MV-4-11 (cell line): ENCODE results near the gene TEAD3.
A peak's percentile ranks its signal among the peaks of the same experiment; 100 is the strongest.

ENCODE experiments used
- DNase-seq: peaks from one replicate; lab custom pipeline; 2025; lab: John Stamatoyannopoulos, UW

TEAD3 gene

DNA sequence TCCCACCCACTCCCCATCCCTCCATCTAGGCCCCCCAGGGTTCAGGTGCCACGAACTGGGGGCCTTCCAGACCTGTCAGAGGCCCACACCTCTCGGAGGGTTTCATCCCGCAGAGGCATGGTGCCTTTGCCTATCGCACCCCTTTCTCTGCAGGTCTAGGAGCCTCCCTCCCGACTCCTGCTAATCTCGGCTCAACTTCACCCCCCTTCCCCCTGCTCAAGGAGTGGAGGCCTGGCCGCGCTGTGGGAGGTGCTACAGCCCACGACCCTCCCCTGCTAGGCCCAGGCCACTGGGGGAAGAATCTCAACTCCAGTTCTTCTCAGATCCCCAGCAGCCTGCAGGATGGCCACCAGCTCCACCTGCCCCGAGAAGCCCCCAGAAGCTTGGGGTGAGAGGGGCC, 15.9 kb upstream of the TEAD3 start, which contains the start of gene TULP1:
Gene TULP1 (minus strand): TSS at position 157 of the 400 bp plus-strand sequence. CDS start 38 bp downstream, at position 119.
- no peak for DNase-seq

DNA sequence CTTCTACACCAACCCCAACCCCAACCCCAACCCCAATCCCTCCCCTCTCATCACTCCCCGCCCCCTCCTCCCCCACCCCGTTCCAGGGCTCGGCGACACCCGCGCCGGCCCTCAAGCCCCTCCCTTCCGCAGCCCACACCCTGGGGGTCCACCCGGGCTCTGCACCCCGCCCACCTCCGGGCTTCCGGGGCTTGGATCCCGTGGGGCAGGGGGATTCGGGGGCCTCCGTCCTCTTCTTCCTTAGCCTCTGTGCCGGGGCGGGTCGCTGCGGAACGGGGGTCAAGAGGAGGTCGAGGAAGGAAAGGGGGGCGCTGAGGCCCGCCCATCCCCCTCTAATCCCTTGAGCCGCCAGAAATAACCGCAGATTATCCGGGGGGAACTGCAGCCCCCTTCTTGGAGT, 15.1 kb upstream of the TEAD3 start:
- DNase-seq: no peak

DNA sequence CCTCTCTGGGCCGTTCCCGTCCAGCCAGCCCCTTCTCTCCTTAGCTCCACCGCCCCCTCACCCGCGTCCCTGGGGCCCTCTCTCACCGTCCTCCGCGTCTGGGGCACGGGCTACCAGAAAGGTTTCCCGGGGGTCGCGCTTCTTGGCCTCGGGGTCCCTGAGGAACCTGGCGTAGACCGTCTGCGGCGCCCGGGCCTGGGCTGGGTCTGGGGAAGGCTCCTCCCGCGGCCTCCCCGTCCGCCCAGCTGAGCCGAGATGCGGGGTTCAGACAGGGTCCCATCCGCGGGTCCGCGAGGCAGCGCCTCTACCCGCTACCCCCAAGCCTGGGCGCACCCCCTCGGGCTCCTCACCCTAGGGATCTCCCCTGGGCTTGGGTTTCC, 14.7 kb upstream of the TEAD3 start:
- DNase-seq: no peak

DNA sequence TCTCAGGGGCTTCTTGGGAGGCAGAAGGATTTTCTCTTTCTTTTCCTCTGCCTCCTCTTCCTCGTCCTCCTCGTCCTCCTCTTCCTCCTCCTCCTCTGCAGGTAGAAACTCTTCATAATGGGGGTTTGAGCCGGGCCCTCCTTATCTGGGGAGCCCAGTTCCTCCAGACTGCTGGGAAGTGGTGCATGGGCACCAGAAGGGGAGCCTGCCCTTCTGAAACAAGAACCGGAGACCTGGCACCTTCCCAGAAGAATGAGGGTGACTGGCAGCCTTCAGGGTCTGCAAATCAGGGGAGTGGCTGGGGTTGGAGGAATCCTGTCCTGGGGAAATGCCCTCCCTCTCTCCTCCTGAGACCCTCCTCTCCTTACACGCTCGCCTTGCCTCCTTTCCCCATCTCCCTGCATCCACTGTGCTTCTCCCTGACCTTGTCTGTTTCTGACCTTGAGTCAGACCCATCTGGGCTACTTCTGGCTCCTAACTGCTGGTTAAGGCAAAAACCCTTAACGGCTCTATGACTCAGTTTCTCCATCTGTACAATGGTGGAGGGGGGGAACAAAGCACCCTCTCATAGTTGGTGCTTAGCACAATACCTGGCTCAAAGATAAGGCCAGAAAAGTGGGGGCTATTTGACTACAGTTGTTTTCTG, 14.2 kb upstream of the TEAD3 start:
- no peak for DNase-seq

DNA sequence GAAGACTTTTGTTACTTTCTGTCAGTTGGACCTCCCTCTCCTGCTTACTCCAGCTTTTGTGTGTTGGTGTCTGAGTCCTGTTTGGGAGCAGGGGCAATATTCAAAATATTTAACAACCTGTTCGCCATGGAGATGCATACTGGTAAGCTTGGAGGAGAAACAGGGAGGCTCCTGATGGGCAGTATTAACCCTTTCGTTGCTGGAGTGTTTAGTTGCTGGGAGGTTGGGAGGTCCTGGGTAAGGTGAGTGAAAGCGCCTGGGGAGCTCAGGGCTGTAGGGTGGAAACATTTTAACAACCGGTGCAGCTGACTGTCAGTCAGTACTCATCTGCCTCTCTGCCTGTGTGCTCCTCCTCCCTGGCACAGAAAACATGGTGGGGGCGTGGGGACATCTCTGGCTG, 11.7 kb upstream of the TEAD3 start:
- DNase-seq: no peak

DNA sequence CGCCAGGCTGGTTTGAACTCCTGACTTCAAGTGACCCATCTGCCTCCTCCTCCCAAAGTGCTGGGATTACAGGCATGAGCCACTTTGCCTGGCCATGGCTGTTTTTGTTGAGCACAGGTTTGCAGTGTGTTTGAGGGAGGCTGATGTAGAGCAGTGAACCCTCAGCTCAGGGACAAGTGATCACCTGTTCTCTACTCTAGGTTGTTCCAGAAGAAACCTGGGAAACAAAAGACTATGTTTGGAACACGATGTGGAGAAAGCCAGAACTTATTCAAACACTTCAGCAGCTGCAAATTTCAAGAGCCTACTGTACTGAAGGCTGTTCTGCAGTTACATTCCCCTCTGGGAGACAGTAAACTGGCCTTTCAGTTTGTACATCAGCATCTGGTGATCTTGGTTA, 11.1 kb upstream of the TEAD3 start:
- DNase-seq: no peak

DNA sequence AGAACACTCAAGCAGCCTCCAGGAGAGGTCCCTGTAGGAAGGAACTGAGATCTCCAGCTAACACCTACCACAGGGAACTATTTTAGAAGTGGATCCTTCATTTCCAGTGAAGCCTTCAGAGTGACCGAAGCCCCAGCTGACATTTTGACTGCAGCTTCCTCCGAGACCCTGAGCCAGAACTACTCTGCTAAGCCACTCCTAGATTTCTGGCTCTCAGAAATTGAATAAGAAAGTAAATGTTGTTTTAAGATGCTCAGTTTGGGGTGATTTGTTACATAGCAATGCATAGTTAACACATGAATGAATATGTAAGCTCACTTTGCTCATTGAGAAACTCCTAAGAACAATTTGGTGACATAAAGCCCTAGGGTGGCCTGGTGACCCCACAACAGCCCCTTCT, 10.3 kb upstream of the TEAD3 start:
- DNase-seq: no peak

DNA sequence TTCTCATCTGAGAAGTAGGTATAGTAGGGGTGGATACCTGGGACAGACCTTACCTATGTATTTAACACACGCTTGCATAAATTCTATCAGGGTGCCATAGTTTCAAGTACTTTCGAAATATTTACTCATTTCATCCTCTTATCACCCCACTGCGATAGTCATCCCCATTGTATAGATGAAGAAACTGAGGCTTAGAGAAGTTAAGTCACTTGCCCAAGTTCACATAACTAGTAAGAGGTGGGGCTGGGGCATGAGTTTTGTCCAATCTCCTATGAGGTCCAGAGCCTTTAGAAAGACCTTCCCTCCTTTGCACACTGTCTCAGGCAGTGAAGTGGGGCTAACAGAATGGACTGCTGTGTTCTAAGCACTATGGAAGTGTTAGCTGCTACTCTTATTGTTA, 9.7 kb upstream of the TEAD3 start:
- DNase-seq: no peak

DNA sequence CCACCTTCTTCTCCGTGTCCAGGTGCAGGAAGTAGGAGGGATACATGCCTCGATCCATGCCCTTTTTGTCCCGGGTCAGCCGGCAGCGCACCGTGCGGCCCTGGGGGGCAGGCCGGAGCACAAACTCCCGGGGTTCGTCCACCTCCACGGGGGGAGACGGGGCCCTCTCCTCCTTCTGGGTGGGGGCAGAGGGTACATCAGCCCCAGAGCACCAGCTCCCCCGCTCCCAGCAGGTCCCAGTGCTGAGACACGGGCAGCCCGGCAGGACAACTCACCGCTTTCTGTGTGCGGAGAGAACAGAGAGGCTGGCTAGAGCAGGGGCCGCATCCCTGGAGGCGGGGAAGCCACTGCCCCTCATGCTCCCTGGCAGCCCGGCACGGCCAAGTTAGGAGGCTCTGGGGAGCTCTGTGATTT, 9.1 kb upstream of the TEAD3 start:
- DNase-seq: no peak

DNA sequence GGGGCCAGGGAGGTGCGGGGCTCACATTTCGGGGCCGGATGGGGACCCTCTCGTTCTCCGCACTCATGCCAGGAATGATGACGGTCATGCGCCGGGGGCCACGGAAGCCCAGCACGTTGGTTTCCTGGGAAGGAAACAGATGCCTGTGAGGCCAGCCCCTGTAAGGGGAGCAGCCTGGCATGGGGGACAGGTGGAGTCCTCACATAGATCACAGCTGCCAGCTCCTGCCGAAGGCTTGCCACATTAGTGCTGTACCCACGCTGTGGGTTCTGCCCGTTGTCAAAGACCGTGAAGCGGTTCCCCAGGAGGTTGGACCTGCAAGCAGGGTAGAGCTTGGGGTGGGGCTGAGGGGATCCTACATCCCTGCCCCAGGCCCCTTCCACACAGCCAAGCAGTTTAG, 6.7 kb upstream of the TEAD3 start:
- no peak for DNase-seq

DNA sequence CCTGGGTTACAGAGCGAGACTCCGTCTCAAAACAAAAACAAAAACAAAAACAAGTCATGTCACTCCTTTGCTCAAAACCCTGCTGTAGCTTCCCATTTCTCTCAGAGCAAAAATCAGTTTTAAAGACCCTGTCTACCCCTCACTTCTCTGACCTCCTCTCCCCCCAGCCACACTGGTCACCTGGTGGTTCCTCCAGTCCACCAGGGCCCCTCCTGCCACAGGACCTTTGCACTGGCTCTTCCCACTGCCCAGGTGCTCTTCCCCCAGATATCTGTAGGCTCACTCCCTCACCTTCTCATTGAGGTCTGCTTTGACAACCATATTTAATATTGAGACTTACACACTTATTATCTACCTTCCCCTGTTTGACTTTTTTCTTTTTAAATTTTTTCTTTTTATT, 4.9 kb upstream of the TEAD3 start:
- DNase-seq: no peak

DNA sequence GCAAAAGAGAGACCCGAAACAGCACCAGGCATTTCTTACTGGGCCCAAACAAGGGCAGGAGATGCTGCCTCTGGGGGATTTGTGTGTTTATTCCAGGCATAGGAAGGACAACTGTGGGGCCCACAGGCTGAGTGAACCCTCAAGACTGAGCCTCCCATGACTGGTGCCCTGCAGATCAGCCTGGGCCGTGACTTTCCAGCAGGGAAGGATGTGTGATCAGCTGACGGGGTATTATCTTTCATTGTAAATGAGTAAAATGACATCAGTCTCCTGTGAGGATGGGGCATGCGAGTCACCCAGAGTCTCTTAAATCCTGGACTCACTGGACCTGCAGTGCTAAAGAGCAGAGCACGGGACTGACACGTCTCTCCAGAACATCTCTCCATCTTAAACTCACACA, 3.9 kb upstream of the TEAD3 start:
- DNase-seq: no peak

DNA sequence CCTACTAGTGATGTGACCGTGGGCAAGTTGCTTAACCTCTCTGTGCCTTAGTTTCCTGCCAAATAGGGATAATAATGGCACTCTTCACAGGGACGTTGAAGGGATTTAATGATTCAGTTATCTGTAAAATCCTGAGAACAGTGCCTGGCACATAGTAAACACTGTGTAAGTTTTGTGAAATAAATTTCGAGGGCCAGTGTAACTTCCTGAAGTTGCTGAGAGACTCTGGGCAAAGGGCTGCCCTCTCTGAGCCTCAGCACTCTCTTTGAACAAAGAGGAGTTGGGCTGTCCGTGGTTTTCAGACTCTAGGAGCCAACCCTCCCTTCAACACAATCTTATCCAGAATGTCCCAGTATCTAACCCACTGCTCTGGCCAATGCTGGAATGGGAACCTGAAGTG, 2.5 kb upstream of the TEAD3 start:
- no peak for DNase-seq

DNA sequence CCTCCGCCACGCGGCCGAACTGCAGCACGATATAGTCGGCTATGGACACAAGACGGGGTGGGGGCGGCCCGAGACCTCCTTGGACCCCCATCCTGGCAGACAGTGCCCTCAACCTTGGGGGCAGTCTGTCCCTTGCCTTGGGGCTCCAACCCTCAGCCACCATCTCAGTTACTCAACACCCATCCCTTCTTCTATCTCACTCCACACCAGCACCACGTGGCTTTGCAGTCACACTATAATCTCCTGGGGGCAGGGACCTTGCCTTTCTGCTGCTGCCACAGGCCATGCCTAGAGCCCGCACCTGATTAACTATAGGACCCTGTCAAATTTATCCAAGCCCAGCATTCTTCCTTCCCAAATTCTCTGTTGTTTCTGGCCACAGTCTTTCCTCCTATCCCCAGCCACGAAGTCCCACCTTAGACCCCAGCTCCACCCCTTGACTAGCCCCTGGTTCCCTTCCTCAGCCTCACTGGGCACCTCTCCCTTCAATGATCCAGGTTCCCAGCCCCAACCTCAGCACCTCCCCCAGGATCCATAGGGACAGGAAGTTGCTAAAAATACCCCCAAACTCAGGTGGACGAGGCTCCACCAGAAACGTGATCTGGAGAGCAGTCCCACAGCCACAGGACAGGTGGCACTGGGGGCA, 1.7 kb upstream of the TEAD3 start:
- DNase-seq: peak; percentile 32

DNA sequence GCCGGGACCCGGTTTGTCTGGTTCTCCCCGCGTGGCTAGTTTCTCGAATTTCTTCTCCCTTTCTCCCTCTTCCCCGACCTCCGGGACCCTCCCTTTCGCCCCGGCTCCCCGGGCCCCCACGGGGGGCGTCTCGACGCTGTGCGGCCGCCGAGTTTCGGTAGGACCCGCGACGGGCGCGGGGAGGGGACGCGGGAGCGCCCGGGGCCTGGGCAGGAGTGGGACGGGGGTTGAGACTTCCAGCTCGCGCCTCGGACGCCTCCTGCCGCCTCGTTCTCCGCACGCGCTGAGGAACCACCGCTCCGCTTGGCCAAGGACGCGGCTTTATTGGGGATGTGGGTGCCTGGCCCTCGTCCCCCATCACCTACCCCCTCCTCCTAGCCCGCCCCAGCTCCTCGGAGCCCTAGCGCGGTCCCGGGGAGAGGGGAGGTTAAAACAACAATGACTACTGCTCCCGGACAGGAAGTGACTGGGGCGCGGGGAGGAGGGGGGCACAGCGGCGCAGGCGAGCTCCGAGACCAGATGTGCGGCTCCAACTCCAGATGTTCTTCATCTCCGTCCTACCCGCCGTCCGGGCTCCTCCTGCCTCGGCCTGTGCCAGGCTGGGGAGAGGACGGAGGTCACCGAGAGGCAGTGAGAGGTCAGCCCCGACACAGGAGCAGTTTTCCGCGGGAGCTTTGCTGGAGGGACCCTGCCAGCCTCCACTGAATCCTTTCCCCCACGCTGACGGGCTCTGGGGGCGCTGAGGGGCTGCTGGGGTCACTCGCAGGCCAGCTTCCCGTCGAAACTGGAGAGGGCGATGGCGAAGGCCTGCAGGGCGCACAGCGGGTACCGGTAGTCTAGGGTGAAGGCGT, 917 bp upstream of the TEAD3 start:
- DNase-seq: peak; percentile 56

DNA sequence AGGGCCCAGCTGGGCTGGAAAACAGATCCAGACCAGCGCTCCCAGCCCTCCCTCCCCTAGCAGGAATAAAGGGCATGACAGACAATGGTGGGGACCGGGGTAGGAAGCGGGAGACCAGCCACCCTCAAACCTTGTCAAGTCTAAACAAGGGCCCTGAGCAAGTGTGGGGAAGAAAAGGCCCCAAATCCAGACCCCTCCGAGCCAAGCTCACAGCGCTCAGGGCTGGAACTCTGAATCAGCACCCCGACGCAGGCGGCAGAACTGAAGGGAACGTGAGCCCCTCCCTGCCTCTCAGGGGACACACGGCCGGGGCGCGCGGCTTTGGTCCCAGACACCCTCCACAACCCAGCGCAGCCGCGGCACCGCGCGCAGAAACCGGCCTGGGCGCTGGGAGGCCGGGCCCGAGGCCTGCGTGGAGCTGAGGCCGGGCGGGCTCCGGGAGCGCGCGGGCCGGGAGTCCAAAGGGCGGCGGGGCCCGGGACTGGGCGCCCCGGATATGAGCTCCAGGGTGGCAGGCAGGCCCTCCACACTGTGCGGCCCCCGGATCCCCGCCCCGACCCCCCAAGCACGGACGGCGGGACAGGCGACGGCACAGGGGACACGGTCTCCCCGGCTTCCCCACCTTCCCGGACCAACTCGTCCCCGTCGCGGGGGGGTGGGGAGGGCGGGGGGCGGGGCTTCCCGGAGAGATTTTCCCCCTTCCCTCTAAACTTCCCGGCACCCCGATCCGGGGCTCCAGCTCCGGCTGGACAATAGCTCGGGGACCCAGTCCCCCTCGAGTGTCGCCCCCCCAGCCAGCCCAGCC, 641 bp downstream of the TEAD3 start:
- DNase-seq: no peak

DNA sequence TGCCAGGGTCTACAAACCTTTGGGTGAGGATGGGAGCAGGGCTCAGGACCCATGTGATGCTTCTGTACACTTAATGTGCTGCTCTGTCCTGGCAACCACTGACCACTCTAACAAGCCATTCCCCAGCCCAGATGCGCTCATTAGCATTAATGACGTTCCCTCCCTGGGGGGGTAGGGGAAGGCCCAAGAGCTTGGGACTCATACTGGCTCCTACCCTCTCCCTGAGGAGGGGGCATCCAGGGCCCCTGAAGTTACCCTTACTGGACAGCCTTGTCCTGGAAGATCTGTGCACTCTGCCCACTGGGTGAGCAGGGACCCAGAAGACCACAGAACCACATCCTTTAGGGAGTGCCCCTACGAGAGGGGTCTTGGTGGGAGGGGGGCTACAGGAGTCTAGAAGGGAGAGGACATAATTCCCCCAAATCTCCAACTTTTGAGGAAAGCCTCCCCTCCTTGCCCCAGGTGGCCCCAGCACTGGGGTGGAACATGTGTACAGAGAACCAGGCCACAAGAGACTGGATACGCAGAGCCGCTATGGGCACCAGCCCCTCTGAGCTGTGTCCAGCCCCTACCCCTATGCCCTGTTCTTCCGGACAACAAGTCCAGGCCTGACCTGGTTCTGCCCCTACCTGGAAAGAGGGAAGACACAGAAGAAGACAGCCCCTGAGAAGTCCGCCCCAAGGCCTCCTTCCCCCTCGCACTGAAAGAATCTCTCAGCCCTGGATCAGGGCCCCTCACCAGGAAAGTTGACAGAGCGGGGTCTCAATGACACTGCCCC, 1.4 kb downstream of the TEAD3 start:
- DNase-seq: no peak

DNA sequence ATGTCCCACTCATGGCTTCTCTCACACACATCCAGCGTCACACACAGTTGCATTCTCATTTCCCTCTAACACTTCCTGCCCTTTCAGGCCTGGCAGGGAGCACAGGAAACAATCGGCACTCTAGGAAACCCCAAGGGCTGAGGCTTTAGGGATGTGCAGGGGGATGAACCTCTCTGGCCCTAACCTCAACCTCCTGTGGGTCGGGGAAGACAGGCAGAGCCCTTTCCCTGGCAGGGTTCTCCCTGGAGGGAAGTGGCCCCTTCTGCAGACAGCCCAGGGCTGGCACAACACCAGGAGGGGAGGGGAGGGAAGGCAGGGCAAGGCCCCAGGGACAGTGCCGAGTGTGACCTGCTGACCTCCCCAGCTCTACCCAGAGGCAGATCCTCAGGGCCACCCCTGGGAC, 2.7 kb downstream of the TEAD3 start:
- peak; percentile 96 for DNase-seq

DNA sequence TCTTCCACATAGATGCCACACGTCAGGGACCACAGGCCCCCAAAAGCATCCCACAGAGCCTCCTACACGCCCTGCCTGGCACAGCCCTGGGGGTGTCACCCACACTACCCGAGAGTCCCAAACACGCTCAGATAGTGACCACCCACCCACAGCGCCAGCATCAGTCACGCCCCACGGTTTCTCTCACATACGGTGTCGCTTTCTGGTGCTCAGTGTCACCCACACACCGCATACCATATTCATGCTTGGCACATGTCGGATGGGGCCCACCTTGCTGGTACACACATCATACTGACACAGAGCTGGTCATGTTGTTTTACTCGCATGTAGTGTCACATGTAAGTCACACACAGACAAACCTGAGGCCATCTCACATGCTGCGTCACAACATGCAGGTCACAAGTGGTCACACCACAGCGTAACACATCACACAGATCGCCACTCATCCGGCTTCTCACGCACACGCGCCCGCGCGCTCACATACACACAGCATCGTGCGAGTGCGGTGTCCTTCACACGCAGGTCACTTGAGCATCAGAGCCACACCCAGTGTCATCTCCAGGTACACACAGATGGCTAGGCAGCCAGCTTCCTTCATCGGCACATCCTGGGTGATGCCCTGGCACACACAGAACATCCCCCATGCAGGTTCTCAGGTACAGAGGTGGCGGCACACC, 3.4 kb downstream of the TEAD3 start:
- DNase-seq: no peak

DNA sequence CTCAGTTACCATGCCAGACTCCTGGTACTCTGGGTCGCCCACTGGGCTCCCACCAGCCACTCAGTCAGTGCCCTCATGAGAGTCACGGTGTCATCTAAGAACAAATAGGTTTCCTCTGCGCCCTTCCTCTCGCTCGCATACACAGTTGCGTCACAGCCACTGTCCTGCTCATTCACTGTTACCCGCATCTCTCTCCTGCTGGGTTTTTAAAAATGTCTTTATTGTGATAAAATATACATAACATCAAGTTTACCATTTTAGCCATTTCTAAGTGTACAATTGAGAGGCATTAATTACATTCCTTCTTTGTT, 4.0 kb downstream of the TEAD3 start:
- peak; percentile 36 for DNase-seq
